ENCODE results near the gene MRPS26.

GRCh38 chr20:3072530-3073250 is 26.8 kb downstream of the MRPS26 start:
- TF ChIP-seq, protein P1, sequence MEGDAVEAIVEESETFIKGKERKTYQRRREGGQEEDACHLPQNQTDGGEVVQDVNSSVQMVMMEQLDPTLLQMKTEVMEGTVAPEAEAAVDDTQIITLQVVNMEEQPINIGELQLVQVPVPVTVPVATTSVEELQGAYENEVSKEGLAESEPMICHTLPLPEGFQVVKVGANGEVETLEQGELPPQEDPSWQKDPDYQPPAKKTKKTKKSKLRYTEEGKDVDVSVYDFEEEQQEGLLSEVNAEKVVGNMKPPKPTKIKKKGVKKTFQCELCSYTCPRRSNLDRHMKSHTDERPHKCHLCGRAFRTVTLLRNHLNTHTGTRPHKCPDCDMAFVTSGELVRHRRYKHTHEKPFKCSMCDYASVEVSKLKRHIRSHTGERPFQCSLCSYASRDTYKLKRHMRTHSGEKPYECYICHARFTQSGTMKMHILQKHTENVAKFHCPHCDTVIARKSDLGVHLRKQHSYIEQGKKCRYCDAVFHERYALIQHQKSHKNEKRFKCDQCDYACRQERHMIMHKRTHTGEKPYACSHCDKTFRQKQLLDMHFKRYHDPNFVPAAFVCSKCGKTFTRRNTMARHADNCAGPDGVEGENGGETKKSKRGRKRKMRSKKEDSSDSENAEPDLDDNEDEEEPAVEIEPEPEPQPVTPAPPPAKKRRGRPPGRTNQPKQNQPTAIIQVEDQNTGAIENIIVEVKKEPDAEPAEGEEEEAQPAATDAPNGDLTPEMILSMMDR (IDR thresholded peaks at IDR 0.05), result no peak
- TF ChIP-seq POLR2A (IDR thresholded peaks at IDR 0.05) (no peak), EP300 (IDR thresholded peaks at IDR 0.05) (no peak)
